Measurements from ENCODE around the gene GPD1L. TPM values are rescaled to one million over a fixed set of nuclear protein-coding genes. Genes with fewer than 3 reads are reported as not detected.
A peak's percentile ranks its signal among the peaks of the same experiment; 100 is the strongest.
"Not testable (repeated sequence)": the region's sequence is repeated elsewhere in the genome, so short reads cannot be mapped to it uniquely, and the experiment has no call there.

Gene GPD1L
- total RNA-seq, 1 experiment from 2014 or later, result 2.8 TPM

GRCh38 chr3:32093204-32093603, 13.2 kb upstream of the GPD1L start:
- H3K27me3 ChIP-seq (ENCODE audit: control insufficient read depth, insufficient read depth, low read length), result no peaks in the 10 kb centered on the region
- no peak for DNase-seq
- no peak overlapping the region for H3K4me3 ChIP-seq (ENCODE audit: insufficient read depth, low read depth, low read length)

GRCh38 chr3:32095431-32095830, 11.0 kb upstream of the GPD1L start:
- DNase-seq, result no peak
- no peak overlapping the region for H3K4me3 ChIP-seq (ENCODE audit: insufficient read depth, low read depth, low read length)
- no peaks in the 10 kb centered on the region for H3K36me3 ChIP-seq (replicated peaks; ENCODE audit: control insufficient read depth, insufficient read depth, low read length)
- H3K27me3 ChIP-seq (ENCODE audit: control insufficient read depth, insufficient read depth, low read length), result no peaks in the 10 kb centered on the region

More at GRCh38 chr3:32093204-32093603, 13.2 kb upstream of the GPD1L start:
- H3K36me3 ChIP-seq (replicated peaks; ENCODE audit: control insufficient read depth, insufficient read depth, low read length), result no peaks in the 10 kb centered on the region

- H3K4me3 ChIP-seq (ENCODE audit: insufficient read depth, low read depth, low read length), result no peak overlapping the region
- no peaks in the 10 kb centered on the region for H3K36me3 ChIP-seq (replicated peaks; ENCODE audit: control insufficient read depth, insufficient read depth, low read length)
- H3K27me3 ChIP-seq (ENCODE audit: control insufficient read depth, insufficient read depth, low read length), result no peaks in the 10 kb centered on the region
- no peak for DNase-seq
Measured at GRCh38 chr3:32097768-32098167, 8.7 kb upstream of the GPD1L start.

GRCh38 chr3:32098528-32098927, 7.9 kb upstream of the GPD1L start:
- Histone ChIP-seq H3K36me3 (replicated peaks; ENCODE audit: control insufficient read depth, insufficient read depth, low read length) (no peaks in the 10 kb centered on the region), H3K4me3 (ENCODE audit: insufficient read depth, low read depth, low read length) (no peak overlapping the region), H3K27me3 (ENCODE audit: control insufficient read depth, insufficient read depth, low read length) (no peaks in the 10 kb centered on the region)
- no peak for DNase-seq

GRCh38 chr3:32100465-32100864, 6.0 kb upstream of the GPD1L start:
- Histone ChIP-seq H3K4me3 (ENCODE audit: insufficient read depth, low read depth, low read length) (no peak overlapping the region), H3K27me3 (ENCODE audit: control insufficient read depth, insufficient read depth, low read length) (no peaks in the 10 kb centered on the region), H3K36me3 (replicated peaks; ENCODE audit: control insufficient read depth, insufficient read depth, low read length) (no peaks in the 10 kb centered on the region)
- DNase-seq, result no peak

GRCh38 chr3:32102289-32102688, 4.1 kb upstream of the GPD1L start:
- Histone ChIP-seq H3K27me3 (ENCODE audit: control insufficient read depth, insufficient read depth, low read length) (peaks cover 8% of the 10 kb centered on the region), H3K4me3 (ENCODE audit: insufficient read depth, low read depth, low read length) (no peak overlapping the region), H3K36me3 (replicated peaks; ENCODE audit: control insufficient read depth, insufficient read depth, low read length) (no peaks in the 10 kb centered on the region)
- DNase-seq, result no peak

GRCh38 chr3:32104492-32104891, 1.9 kb upstream of the GPD1L start:
- DNase-seq, result no peak
- no peak overlapping the region for H3K4me3 ChIP-seq (ENCODE audit: insufficient read depth, low read depth, low read length)
- no peaks in the 10 kb centered on the region for H3K36me3 ChIP-seq (replicated peaks; ENCODE audit: control insufficient read depth, insufficient read depth, low read length)
- peaks cover 14% of the 10 kb centered on the region for H3K27me3 ChIP-seq (ENCODE audit: control insufficient read depth, insufficient read depth, low read length)

GRCh38 chr3:32105291-32106131, 909 bp upstream of the GPD1L start:
- Histone ChIP-seq H3K36me3 (replicated peaks; ENCODE audit: control insufficient read depth, insufficient read depth, low read length) (no peaks in the 10 kb centered on the region), H3K4me3 (ENCODE audit: insufficient read depth, low read depth, low read length) (no peak overlapping the region), H3K27me3 (ENCODE audit: control insufficient read depth, insufficient read depth, low read length) (peaks cover 14% of the 10 kb centered on the region)
- DNase-seq, result no peak

GRCh38 chr3:32106929-32107362, 526 bp downstream of the GPD1L start:
- H3K27me3 ChIP-seq (ENCODE audit: control insufficient read depth, insufficient read depth, low read length), result peaks cover 14% of the 10 kb centered on the region
- no peaks in the 10 kb centered on the region for H3K36me3 ChIP-seq (replicated peaks; ENCODE audit: control insufficient read depth, insufficient read depth, low read length)
- peak; percentile 21 for DNase-seq
- peak overlapping the region; percentile 69 for H3K4me3 ChIP-seq (ENCODE audit: insufficient read depth, low read depth, low read length)

- H3K4me3 ChIP-seq (ENCODE audit: insufficient read depth, low read depth, low read length); H3K36me3 ChIP-seq (replicated peaks; ENCODE audit: control insufficient read depth, insufficient read depth, low read length); DNase-seq: not testable (repeated sequence)
- H3K27me3 ChIP-seq (ENCODE audit: control insufficient read depth, insufficient read depth, low read length), result peaks cover 14% of the 10 kb centered on the region
Measured at GRCh38 chr3:32108224-32108623, 1.8 kb downstream of the GPD1L start.

GRCh38 chr3:32109256-32109655, 2.8 kb downstream of the GPD1L start:
- peaks cover 14% of the 10 kb centered on the region for H3K27me3 ChIP-seq (ENCODE audit: control insufficient read depth, insufficient read depth, low read length)
- no peak for DNase-seq
- H3K36me3 ChIP-seq (replicated peaks; ENCODE audit: control insufficient read depth, insufficient read depth, low read length), result no peaks in the 10 kb centered on the region
- no peak overlapping the region for H3K4me3 ChIP-seq (ENCODE audit: insufficient read depth, low read depth, low read length)

GRCh38 chr3:32110233-32110760, 3.9 kb downstream of the GPD1L start:
- no peak for DNase-seq
- Histone ChIP-seq H3K27me3 (ENCODE audit: control insufficient read depth, insufficient read depth, low read length) (peaks cover 14% of the 10 kb centered on the region), H3K4me3 (ENCODE audit: insufficient read depth, low read depth, low read length) (no peak overlapping the region), H3K36me3 (replicated peaks; ENCODE audit: control insufficient read depth, insufficient read depth, low read length) (no peaks in the 10 kb centered on the region)

GRCh38 chr3:32111560-32111959, 5.1 kb downstream of the GPD1L start:
- Histone ChIP-seq H3K4me3 (ENCODE audit: insufficient read depth, low read depth, low read length) (no peak overlapping the region), H3K36me3 (replicated peaks; ENCODE audit: control insufficient read depth, insufficient read depth, low read length) (no peaks in the 10 kb centered on the region), H3K27me3 (ENCODE audit: control insufficient read depth, insufficient read depth, low read length) (peaks cover 14% of the 10 kb centered on the region)
- DNase-seq, result no peak

- DNase-seq, result no peak
- H3K36me3 ChIP-seq (replicated peaks; ENCODE audit: control insufficient read depth, insufficient read depth, low read length), result no peaks in the 10 kb centered on the region
- H3K4me3 ChIP-seq (ENCODE audit: insufficient read depth, low read depth, low read length), result no peak overlapping the region
Measured at GRCh38 chr3:32113566-32113965, 7.1 kb downstream of the GPD1L start.

GRCh38 chr3:32113981-32114545, 7.6 kb downstream of the GPD1L start:
- Histone ChIP-seq H3K36me3 (replicated peaks; ENCODE audit: control insufficient read depth, insufficient read depth, low read length) (no peaks in the 10 kb centered on the region), H3K4me3 (ENCODE audit: insufficient read depth, low read depth, low read length) (no peak overlapping the region), H3K27me3 (ENCODE audit: control insufficient read depth, insufficient read depth, low read length) (no peaks in the 10 kb centered on the region; the same call in 1 of the 2 replicates)
- DNase-seq, result no peak

More at GRCh38 chr3:32113566-32113965, 7.1 kb downstream of the GPD1L start:
- H3K27me3 ChIP-seq (ENCODE audit: control insufficient read depth, insufficient read depth, low read length), result no peaks in the 10 kb centered on the region; the same call in 1 of the 2 replicates

Data from H7 (cell line).